G401 (cell line): ENCODE results near the gene STX3. TPM values are rescaled to one million over a fixed set of nuclear protein-coding genes. Genes with fewer than 3 reads are reported as not detected.

Experiments
- DNase-seq: peaks from one replicate; pipeline ENCODE4 v3.0.0-alpha.2; 2015; ENCODE audit warnings: low spot score
- in situ Hi-C: cut with HindIII; loops from 2 replicates; pipeline ENCODE4 v1.10.0; 2016; ENCODE audit warnings: low sequenced_read_pairs, mixed read lengths
- total RNA-seq: library from RNA; depleted of rRNA; stranded (reverse); fragments of >200 nt; shearing (Covaris generic); gene quantifications from 2 replicates; pipeline ENCODE4 v1.2.3, GENCODE V29; 2014; rRNA removed

The STX3 gene
- 94.1 and 99.1 TPM in 2 replicates for total RNA-seq

GRCh38 chr11:59754859-59755700, at the start of gene STX3:
TSS of gene STX3 (plus strand) at chr11:59755376. CDS start at chr11:59755606, 230 bp downstream.
- in situ Hi-C loops: no loop called here

GRCh38 chr11:59706518-59707285, 48.5 kb upstream of the STX3 start:
- DNase-seq: no peak

More at GRCh38 chr11:59754859-59755700, at the start of gene STX3:
- DNase-seq: peak; percentile 86

GRCh38 chr11:59707371-59707770, 47.8 kb upstream of the STX3 start:
- in situ Hi-C loops: no loop called here
- no peak for DNase-seq

More at GRCh38 chr11:59706518-59707285, 48.5 kb upstream of the STX3 start:
- in situ Hi-C loops: no loop called here

GRCh38 chr11:59708537-59708936, 46.6 kb upstream of the STX3 start:
- in situ Hi-C loops: no loop called here
- no peak for DNase-seq

- DNase-seq: no peak
- in situ Hi-C loops: no loop called here
Observed at GRCh38 chr11:59710136-59710847, 44.9 kb upstream of the STX3 start.

- DNase-seq: no peak
- in situ Hi-C loops: no loop called here
Observed at GRCh38 chr11:59713745-59714144, 41.4 kb upstream of the STX3 start, which contains the start of gene OR10V1. TSS of gene OR10V1 (minus strand) at chr11:59713845. CDS start at chr11:59713845, 0 bp downstream.

GRCh38 chr11:59716051-59716450, 39.1 kb upstream of the STX3 start:
- DNase-seq: no peak
- in situ Hi-C loops: no loop called here

GRCh38 chr11:59719556-59719955, 35.6 kb upstream of the STX3 start:
- in situ Hi-C loops: no loop called here
- DNase-seq: no peak

GRCh38 chr11:59724066-59724465, 31.1 kb upstream of the STX3 start:
- in situ Hi-C loops: no loop called here

GRCh38 chr11:59727426-59727825, 27.8 kb upstream of the STX3 start:
- no peak for DNase-seq
- in situ Hi-C loops: no loop called here

More at GRCh38 chr11:59724066-59724465, 31.1 kb upstream of the STX3 start:
- no peak for DNase-seq

- in situ Hi-C loops: no loop called here
- no peak for DNase-seq
Observed at GRCh38 chr11:59728154-59728553, 27.0 kb upstream of the STX3 start.

- in situ Hi-C loops: no loop called here
- no peak for DNase-seq
Observed at GRCh38 chr11:59728913-59729312, 26.3 kb upstream of the STX3 start.

GRCh38 chr11:59729834-59730233, 25.3 kb upstream of the STX3 start:
- DNase-seq: no peak
- in situ Hi-C loops: no loop called here

GRCh38 chr11:59730896-59731565, 24.1 kb upstream of the STX3 start:
- in situ Hi-C loops: no loop called here
- DNase-seq: no peak

- DNase-seq: no peak
- in situ Hi-C loops: no loop called here
Observed at GRCh38 chr11:59746111-59746510, 9.1 kb upstream of the STX3 start.

GRCh38 chr11:59753650-59754493, 1.3 kb upstream of the STX3 start:
- peak; percentile 89 for DNase-seq
- in situ Hi-C loops: no loop called here

- DNase-seq: no peak
- in situ Hi-C loops: no loop called here
Observed at GRCh38 chr11:59754494-59754858, 700 bp upstream of the STX3 start.
